ENCODE results near the gene YTHDF1.
A peak's percentile ranks its signal among the peaks of the same experiment; 100 is the strongest.

DNA sequence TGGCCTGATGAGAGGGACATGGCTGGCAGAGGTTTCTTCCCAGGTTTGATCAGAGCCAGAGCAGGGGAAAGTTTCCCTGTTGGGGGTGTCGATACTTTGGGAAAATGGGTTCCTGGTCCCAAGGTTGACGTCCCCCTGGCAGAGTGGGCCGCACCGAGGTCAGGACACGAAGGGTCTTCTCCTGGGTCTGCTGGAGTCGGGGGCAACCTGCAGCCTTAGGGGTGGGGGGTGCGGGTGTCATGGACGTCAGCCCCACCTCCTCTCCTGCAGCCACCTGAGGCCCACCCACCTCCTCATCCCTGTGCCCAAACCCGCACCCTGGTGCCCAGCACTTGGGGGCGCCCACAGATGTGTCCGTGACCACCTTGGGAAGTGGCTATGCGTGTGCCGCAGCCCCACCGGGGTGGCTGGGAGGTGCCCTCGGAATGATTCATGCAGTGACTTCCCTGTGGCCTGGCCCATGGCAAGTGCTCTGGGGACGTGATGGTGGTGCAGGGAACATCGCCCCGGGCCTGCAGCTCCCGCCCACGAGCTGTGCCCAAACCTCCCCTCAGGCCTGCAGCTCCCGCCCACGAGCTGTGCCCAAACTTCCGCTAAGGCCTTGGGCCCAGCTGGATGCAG is 64.9 kb downstream of the YTHDF1 start:
- peak; percentile 61; the same call in 1 of the 2 replicates for TF ChIP-seq EZH2 (IDR thresholded peaks at IDR 0.05; ENCODE audit: low read depth)
- TF ChIP-seq, protein P1, sequence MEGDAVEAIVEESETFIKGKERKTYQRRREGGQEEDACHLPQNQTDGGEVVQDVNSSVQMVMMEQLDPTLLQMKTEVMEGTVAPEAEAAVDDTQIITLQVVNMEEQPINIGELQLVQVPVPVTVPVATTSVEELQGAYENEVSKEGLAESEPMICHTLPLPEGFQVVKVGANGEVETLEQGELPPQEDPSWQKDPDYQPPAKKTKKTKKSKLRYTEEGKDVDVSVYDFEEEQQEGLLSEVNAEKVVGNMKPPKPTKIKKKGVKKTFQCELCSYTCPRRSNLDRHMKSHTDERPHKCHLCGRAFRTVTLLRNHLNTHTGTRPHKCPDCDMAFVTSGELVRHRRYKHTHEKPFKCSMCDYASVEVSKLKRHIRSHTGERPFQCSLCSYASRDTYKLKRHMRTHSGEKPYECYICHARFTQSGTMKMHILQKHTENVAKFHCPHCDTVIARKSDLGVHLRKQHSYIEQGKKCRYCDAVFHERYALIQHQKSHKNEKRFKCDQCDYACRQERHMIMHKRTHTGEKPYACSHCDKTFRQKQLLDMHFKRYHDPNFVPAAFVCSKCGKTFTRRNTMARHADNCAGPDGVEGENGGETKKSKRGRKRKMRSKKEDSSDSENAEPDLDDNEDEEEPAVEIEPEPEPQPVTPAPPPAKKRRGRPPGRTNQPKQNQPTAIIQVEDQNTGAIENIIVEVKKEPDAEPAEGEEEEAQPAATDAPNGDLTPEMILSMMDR (conservative IDR thresholded peaks at IDR 0.05), result no peak
